Measurements from ENCODE around the gene YPEL2.

Gene YPEL2

GRCh38 chr17:59355030-59355701 lies 23.7 kb downstream of the YPEL2 start:
- no peak for DNase-seq (ENCODE audit: low spot score)
- in situ Hi-C loops (cut with MboI; ENCODE audit: low sequenced_read_pairs, unreplicated experiment): no loop called here
- no peak for TF ChIP-seq CTCF (IDR thresholded peaks at IDR 0.05; ENCODE audit: borderline replicate concordance, control extremely low read depth, extremely low read depth, insufficient read depth, missing control alignments)

- DNase-seq (ENCODE audit: low spot score): no peak
- in situ Hi-C loops (cut with MboI; ENCODE audit: low sequenced_read_pairs, unreplicated experiment): no loop called here
- no peak for TF ChIP-seq CTCF (IDR thresholded peaks at IDR 0.05; ENCODE audit: borderline replicate concordance, control extremely low read depth, extremely low read depth, insufficient read depth, missing control alignments)
Observed at GRCh38 chr17:59355702-59356325, 24.4 kb downstream of the YPEL2 start.

DNA sequence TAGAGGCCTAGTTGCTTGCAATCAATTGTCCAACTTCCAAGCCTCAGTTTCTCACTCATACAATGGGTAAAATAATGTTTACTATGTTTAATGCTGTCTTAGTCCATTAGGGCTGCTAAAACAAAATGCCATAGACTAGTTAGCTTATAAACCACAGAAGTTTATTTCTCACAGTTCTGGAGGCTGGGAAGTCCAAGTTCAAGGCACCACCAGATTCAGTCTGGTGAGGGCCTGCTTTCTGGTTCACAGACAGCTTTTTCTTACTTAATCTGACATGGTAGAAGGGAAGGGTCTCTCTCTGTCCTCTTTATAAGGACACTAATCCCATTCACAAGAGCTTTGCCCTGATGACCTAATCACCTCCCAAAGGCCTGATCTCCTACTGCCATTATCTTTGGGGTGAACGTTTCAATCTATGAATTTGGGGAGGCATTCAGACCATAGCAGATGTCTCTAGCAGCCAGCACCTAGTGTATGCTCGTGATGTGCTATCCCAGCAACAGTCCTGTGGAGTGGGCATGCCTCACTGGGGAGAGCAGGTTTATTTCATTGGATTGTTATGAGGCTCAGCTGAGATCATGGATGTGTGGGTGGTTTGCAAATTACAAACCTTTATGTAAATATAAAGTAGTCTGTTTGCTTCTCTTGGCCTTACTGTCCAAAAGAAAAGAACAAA lies 25.2 kb downstream of the YPEL2 start:
- no peak for TF ChIP-seq CTCF (IDR thresholded peaks at IDR 0.05; ENCODE audit: borderline replicate concordance, control extremely low read depth, extremely low read depth, insufficient read depth, missing control alignments)

DNA sequence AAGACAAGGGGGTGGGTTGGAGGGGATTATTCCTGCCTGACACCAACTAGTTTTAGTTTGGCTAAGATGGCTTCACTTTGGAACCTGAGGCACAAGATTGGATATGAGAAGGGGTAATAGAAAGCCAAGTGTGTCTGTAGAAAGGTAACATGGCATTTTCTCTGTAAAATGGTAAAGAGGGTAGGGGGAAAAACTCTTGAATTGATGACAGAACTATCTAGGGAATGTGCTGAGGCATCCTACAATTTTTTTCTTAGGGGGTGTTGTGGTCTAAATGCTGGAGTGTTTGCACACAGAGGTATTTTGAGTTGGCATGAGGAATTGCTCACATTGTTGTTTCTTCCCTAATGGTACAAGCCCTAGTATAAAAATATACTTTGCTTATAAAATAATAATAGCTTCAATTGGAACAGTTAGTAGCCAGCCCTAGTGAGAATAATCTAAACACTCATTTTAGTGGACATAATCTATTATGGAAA lies 25.8 kb downstream of the YPEL2 start:
- in situ Hi-C loops (cut with MboI; ENCODE audit: low sequenced_read_pairs, unreplicated experiment): no loop called here
- TF ChIP-seq CTCF (IDR thresholded peaks at IDR 0.05; ENCODE audit: borderline replicate concordance, control extremely low read depth, extremely low read depth, insufficient read depth, missing control alignments): no peak
- DNase-seq (ENCODE audit: low spot score): no peak

More for the DNA sequence above, 25.2 kb downstream of the YPEL2 start:
- in situ Hi-C loops (cut with MboI; ENCODE audit: low sequenced_read_pairs, unreplicated experiment): no loop called here
- DNase-seq (ENCODE audit: low spot score): no peak

DNA sequence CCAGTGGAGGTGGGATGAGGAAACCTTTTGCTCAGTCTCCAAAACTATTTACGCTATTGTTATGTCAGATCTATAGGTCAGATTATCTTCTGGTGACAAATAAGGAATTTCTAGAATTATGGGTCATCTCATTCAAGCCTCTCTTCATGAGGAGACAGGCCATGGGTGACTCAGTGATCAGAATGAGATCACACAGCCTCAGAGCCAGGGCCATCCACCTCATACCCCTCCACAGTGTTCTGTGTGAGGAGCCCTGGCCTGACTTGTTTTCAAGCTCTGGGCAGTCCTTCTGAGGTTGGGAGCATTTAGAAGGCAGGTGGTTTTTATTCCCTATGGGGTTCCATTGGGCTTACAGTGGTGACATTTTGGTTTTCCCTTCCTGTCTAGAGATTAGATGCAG lies 26.5 kb downstream of the YPEL2 start:
- TF ChIP-seq CTCF (IDR thresholded peaks at IDR 0.05; ENCODE audit: borderline replicate concordance, control extremely low read depth, extremely low read depth, insufficient read depth, missing control alignments): no peak
- no peak for DNase-seq (ENCODE audit: low spot score)
- in situ Hi-C loops (cut with MboI; ENCODE audit: low sequenced_read_pairs, unreplicated experiment): no loop called here

DNA sequence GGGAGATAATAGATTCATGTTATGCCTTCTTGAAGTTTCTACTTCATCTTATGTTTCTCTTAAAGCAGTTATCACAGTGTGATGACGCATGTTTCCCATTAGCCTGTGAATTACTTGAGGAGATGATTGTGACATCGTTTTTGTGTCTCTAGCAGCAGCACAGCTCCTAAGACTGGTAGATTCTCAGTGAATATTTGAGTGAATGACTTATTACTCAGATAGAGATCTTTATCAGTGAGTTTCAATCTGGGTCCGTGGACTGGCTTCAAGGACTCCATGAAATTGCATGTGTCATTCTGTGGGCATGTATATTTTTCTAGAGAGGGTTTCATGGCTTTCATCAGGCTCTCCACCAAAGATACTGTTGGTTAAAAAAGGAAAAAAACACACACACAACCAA lies 29.9 kb downstream of the YPEL2 start:
- no peak for DNase-seq (ENCODE audit: low spot score)
- in situ Hi-C loops (cut with MboI; ENCODE audit: low sequenced_read_pairs, unreplicated experiment): no loop called here
- TF ChIP-seq CTCF (IDR thresholded peaks at IDR 0.05; ENCODE audit: borderline replicate concordance, control extremely low read depth, extremely low read depth, insufficient read depth, missing control alignments): no peak
